Activated naive CD8-positive, alpha-beta T cell (primary cell): ENCODE results near the gene SERPINI2.

Experiments
- H3K27ac Mint-ChIP-seq: one replicate; pipeline ENCODE4 v1.8.0; 2021; ENCODE audit warnings: mixed read lengths
- H3K27me3 Mint-ChIP-seq: one replicate; pipeline ENCODE4 v1.8.0; 2021; ENCODE audit warnings: mixed read lengths
- H3K36me3 Mint-ChIP-seq: one replicate; pipeline ENCODE4 v1.8.0; 2021; ENCODE audit warnings: mixed read lengths
- H3K4me1 Mint-ChIP-seq: one replicate; pipeline ENCODE4 v1.8.0; 2021; ENCODE audit warnings: low read depth, mixed read lengths
- H3K4me3 Mint-ChIP-seq: one replicate; pipeline ENCODE4 v1.8.0; 2021; ENCODE audit warnings: mild to moderate bottlenecking, mixed read lengths
- H3K9me3 Mint-ChIP-seq: one replicate; pipeline ENCODE4 v1.8.0; 2021; ENCODE audit warnings: low read depth, mixed read lengths

SERPINI2 gene, protein sequence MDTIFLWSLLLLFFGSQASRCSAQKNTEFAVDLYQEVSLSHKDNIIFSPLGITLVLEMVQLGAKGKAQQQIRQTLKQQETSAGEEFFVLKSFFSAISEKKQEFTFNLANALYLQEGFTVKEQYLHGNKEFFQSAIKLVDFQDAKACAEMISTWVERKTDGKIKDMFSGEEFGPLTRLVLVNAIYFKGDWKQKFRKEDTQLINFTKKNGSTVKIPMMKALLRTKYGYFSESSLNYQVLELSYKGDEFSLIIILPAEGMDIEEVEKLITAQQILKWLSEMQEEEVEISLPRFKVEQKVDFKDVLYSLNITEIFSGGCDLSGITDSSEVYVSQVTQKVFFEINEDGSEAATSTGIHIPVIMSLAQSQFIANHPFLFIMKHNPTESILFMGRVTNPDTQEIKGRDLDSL

DNA sequence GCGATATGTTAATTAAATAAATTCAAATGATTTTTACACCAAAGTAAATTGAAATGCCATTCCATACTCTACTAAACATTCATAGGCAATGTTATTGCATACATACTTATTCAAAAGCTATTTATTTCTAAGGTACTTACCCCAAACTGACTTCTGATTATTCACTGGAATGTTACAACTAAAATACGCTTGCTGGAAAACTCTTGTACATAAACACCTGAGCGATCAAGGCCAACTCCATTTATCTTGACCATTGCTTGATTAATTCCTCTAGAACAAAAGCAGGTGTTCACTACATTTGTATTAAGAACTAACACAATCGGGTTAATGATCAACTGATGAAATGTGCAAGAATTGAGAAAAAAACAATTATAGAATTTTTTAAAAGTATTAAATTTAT is at the start of gene SERPINI2:
Gene SERPINI2, minus strand, starts transcription at position 180 of the 400 bp plus-strand sequence. CDS start 2,208 bp downstream, outside the sequence.
- no peaks in the 10 kb centered on the region for H3K27me3 Mint-ChIP-seq
- no peaks in the 10 kb centered on the region for H3K4me1 Mint-ChIP-seq

DNA sequence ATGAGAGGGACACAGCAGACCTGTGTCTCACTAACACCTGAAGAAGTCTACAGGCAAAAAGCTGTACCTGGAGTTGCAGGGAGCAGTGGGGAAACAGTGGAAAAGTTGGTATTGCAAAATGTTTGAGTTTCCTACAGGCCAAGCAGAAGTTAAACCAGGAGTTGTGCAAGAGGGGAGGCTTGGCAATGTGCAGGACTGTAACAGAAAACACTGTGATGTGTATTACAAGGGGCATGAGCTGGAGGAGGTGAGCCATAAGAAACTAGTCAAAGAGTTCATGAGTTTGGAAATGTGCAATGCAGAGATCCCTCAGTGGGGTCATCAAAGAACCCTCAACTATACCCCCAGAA is 47.1 kb upstream of the SERPINI2 start:
- H3K27ac Mint-ChIP-seq, result no peak overlapping the region
- H3K27me3 Mint-ChIP-seq, result no peaks in the 10 kb centered on the region
- H3K4me3 Mint-ChIP-seq, result no peak overlapping the region
- H3K36me3 Mint-ChIP-seq, result no peaks in the 10 kb centered on the region
- no peaks in the 10 kb centered on the region for H3K4me1 Mint-ChIP-seq
- peaks cover 6% of the 10 kb centered on the region for H3K9me3 Mint-ChIP-seq

More for the DNA sequence above, at the start of gene SERPINI2:
- Mint-ChIP-seq H3K4me3 (no peak within 1 kb of the TSS), H3K9me3 (no peaks in the 10 kb centered on the region), H3K27ac (no peak within 1 kb of the TSS), H3K36me3 (no peaks in the 10 kb centered on the region)

DNA sequence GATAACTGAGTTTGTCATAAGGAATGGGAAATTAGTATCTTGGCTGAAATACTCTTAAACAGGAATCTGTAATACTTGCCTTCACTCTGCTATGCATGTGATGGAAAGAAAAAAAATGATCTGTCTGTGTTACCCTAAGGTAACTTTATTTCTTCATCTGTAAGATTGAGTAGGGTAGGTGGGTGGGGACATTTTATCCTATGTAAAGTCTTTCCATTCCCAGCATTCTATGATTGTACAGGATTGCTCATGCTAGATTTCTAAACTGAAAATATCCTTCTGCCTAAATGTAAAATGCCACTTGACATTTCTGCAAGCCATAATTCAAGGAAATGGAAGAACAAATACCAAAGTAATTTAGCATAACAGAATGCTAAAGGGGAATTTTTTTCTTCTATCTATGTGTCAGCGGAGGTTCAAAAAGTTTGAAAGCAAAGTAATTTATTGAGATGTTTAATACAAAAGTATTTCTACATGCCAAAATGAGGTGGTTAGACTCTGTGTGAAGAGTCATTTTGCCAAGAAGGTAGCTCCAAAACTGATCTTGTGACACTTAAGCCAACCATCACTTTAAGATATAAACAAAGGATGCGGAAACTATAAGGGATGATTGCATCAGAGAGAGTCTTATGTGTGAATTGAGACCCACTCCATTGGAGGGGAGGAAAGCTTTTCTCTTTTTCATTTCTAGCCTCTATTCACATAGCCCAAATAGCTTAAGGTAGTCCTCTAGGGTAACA is 46.6 kb upstream of the SERPINI2 start:
- no peak overlapping the region for H3K4me3 Mint-ChIP-seq
- H3K27ac Mint-ChIP-seq, result no peak overlapping the region
- H3K36me3 Mint-ChIP-seq, result no peaks in the 10 kb centered on the region

DNA sequence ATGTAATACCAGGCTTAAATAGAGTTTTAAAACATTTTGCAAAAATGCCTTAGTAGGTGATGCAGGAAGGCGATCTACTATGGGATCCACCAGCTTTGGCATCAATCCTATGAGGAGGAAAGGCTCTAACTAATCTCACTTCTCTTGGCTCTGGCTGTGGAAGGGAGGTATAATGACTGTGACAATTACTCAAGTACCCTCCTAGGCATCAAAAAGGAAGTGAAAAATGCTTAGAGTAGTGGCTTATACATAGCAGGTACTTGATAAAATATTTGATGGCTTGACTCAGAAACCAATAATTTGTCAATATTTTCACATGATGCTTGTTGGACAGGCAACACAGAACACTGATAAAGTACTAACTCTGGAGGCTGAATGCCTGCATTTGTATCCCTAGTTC is 34.1 kb upstream of the SERPINI2 start:
- H3K4me1 Mint-ChIP-seq, result no peaks in the 10 kb centered on the region
- H3K36me3 Mint-ChIP-seq, result no peaks in the 10 kb centered on the region
- peaks cover 4% of the 10 kb centered on the region for H3K9me3 Mint-ChIP-seq
- H3K4me3 Mint-ChIP-seq, result no peak overlapping the region
- H3K27ac Mint-ChIP-seq, result no peak overlapping the region
- H3K27me3 Mint-ChIP-seq, result no peaks in the 10 kb centered on the region

More for the DNA sequence above, 46.6 kb upstream of the SERPINI2 start:
- Mint-ChIP-seq H3K4me1 (no peaks in the 10 kb centered on the region), H3K27me3 (no peaks in the 10 kb centered on the region), H3K9me3 (peaks cover 6% of the 10 kb centered on the region)

DNA sequence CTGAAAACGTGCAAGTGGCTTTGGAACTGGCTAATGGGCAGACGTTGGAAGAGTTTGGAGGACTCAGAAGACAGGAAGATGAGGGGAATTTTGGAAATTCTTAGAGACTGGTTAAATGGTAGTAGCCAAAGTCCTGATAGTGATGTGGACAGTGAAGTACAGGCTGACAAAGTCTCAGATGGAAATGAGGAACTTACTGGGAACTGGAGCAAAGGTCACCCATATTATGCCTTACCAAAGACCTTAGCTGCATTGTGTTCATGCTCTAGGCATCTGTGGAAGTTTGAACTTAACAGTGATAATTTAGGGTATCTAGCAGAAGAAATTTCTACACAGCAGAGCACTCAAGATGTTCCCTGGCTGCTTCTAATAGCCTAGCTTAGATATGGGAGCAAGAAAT is 28.6 kb upstream of the SERPINI2 start:
- no peaks in the 10 kb centered on the region for H3K9me3 Mint-ChIP-seq
- no peaks in the 10 kb centered on the region for H3K36me3 Mint-ChIP-seq
- H3K4me1 Mint-ChIP-seq, result no peaks in the 10 kb centered on the region
- H3K4me3 Mint-ChIP-seq, result no peak overlapping the region
- H3K27ac Mint-ChIP-seq, result no peak overlapping the region
- no peaks in the 10 kb centered on the region for H3K27me3 Mint-ChIP-seq

DNA sequence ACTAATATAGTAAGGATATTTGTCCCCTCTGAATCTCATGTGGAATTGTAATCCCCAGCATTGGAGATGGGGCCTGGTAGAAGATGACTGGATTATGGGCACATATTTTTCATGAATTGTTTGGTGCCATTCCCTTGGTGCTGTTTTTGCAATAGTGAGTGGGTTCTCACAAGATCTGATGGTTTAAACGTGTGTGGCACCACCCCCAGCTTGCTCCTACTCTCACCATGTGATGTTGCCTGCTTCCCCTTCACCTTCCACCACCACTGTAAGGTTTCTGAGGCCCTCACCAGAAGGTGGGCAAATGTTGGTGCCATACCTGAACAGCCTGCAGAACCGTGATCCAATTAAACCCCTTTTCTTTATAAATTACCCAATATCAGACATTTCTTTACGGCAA is 28.1 kb upstream of the SERPINI2 start:
- Mint-ChIP-seq H3K27ac (no peak overlapping the region), H3K4me3 (no peak overlapping the region), H3K4me1 (no peaks in the 10 kb centered on the region), H3K27me3 (no peaks in the 10 kb centered on the region), H3K36me3 (no peaks in the 10 kb centered on the region), H3K9me3 (no peaks in the 10 kb centered on the region)

DNA sequence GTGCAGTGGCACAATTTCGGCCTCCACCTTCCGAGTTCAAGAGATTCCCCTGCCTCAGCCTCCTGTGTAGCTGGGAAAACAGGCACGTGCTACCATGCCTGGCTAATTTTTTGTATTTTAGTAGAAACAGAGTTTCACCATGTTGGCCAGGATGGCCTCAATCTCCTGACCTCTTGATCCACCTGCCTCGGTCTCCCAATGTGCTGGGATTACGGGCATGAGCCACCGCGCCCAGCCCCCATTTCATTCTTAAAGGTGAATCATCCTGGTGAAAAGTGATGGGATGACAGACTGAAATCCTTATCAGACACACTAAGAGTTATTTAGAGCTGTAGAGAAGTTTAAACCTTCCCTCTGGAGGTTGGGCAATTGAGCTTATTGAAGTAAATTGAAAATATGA is 24.1 kb upstream of the SERPINI2 start:
- Mint-ChIP-seq H3K9me3 (no peaks in the 10 kb centered on the region), H3K27me3 (no peaks in the 10 kb centered on the region), H3K4me3 (no peak overlapping the region), H3K36me3 (no peaks in the 10 kb centered on the region), H3K4me1 (no peaks in the 10 kb centered on the region), H3K27ac (no peak overlapping the region)

DNA sequence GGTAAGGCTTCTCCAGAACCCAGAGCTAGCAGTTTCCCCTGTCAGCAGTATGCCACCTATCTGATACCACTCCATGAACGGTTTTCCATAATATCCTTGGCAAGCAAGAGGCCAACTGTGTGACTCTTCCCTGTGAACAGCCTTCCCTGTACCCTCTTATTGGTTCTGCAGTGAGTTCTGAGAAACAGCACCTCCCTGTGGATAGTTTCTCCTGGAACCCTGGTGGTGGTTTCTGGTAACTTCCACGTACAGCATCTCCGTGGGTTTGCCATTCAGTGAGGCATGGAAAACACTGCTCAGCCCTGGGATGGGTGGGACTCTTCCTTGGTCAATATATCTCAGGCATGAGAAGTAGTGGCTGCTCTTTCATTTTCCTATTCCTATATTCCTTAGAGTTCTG is 19.4 kb upstream of the SERPINI2 start:
- H3K27ac Mint-ChIP-seq, result no peak overlapping the region
- H3K4me3 Mint-ChIP-seq, result no peak overlapping the region
- H3K27me3 Mint-ChIP-seq, result no peaks in the 10 kb centered on the region
- no peaks in the 10 kb centered on the region for H3K36me3 Mint-ChIP-seq
- H3K4me1 Mint-ChIP-seq, result no peaks in the 10 kb centered on the region
- no peaks in the 10 kb centered on the region for H3K9me3 Mint-ChIP-seq

DNA sequence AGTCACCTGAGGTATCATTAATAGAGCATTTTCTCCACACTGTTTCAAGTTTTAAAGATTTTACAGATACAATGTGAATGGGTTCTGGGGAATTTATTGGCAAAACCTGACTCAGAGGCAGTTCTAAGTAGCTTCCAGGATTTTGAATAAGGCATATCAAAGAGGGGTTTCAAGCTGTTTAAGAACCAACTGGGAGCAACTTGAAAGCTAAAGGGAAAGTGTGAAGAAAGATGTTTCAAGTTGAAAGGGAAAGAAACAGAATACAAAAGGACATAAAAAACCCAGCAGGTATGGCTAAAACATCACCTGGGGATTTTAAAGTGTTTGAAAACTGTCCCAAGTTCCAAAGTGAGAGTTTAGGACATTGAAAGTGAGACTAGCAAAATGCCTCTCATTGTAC is 17.8 kb upstream of the SERPINI2 start:
- H3K27me3 Mint-ChIP-seq, result no peaks in the 10 kb centered on the region
- no peak overlapping the region for H3K4me3 Mint-ChIP-seq
- H3K4me1 Mint-ChIP-seq, result no peaks in the 10 kb centered on the region
- H3K27ac Mint-ChIP-seq, result no peak overlapping the region
- no peaks in the 10 kb centered on the region for H3K9me3 Mint-ChIP-seq
- no peaks in the 10 kb centered on the region for H3K36me3 Mint-ChIP-seq

DNA sequence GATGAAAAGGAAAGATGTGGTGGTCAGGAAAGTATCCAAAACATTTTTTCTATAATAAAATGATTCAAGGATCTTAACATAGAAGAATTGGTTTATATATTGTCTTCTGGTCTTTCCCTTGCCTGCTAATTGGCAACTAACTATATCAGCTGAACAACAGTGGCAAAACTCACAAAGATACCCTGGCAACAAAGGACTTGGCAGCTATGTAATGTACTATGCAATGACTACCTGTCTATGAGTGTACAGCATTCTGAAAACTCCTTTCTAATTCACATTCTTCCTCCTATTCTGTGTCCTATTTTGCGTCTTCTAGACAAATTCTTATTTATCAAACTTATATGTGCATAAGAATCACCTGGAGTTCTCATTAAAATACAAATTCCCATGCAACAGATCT is 15.7 kb upstream of the SERPINI2 start:
- Mint-ChIP-seq H3K27me3 (no peaks in the 10 kb centered on the region), H3K4me3 (no peak overlapping the region), H3K9me3 (peaks cover 7% of the 10 kb centered on the region), H3K36me3 (no peaks in the 10 kb centered on the region), H3K4me1 (no peaks in the 10 kb centered on the region), H3K27ac (no peak overlapping the region)

DNA sequence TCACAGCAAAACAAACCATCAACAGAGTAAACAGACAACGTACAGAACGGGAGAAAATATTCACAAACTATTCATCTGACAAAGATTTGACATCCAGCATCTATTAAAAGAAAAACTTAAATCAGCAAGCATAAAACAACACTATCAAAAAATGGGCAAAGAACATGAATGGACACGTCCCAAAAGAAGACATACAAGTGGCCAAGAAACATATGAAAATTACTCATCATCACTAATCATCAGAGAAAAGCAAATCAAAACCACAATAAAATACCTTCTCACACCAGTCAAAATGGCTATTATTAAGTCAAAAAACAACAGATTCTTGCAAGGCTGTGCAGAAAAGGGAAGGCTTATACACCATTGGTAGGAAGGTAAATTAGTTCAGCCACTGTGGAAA is 13.7 kb upstream of the SERPINI2 start:
- H3K4me1 Mint-ChIP-seq, result no peaks in the 10 kb centered on the region
- H3K36me3 Mint-ChIP-seq, result no peaks in the 10 kb centered on the region
- no peaks in the 10 kb centered on the region for H3K27me3 Mint-ChIP-seq
- H3K27ac Mint-ChIP-seq, result no peak overlapping the region
- no peak overlapping the region for H3K4me3 Mint-ChIP-seq
- peaks cover 7% of the 10 kb centered on the region for H3K9me3 Mint-ChIP-seq

DNA sequence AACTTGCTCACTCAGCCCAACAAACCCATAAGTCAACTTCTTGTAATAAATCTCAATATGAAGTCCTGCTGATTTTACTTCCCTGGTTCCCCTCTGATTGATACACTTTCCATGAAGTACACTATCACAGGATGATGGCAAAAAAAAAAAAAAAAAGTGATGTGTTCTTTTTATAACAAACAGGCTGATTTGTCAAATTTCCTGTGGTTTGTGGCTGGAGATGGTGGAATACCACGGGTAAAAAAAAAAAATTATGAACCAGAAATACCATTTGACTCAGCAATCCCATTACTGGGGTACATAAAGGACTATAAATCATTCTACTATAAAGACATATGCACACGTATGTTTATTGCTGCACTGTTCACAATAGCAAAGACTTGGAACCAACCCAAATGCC is 10.7 kb upstream of the SERPINI2 start:
- H3K4me1 Mint-ChIP-seq, result no peaks in the 10 kb centered on the region
- H3K9me3 Mint-ChIP-seq, result peaks cover 7% of the 10 kb centered on the region
- no peaks in the 10 kb centered on the region for H3K36me3 Mint-ChIP-seq
- no peak overlapping the region for H3K4me3 Mint-ChIP-seq
- H3K27me3 Mint-ChIP-seq, result no peaks in the 10 kb centered on the region
- H3K27ac Mint-ChIP-seq, result no peak overlapping the region

DNA sequence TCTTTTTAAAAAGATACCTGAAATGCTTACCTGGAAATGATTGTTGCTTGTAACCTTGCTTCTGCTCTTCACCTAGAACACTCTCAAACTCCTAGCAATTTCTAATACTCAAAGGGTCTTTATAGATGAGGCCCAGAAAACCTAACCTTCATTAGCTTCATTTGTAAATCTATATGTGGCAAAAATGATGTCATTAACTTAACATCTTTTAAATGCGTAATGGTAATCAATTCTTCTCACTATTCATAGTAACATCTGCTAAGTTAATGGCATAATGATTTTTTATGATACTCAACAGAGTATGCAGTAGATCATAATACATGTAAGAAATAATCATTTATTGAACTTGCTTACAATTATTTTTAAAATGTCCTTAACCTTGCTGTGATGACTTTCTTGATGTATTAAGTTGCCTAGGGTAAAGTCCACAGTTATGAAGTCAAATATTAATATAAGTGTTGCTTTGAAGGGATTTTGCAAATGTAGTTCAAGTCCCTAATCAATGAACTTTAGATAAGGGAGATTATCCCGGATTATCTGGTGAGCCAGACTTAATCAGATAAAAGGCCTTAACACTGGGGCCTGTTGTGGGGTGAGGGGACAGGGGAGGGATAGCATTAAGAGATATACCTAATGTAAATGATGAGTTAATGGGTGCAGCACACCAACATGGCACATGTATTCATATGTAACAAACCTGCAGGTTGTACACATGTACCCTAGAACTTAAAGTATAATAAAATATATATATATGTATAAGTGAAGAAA is 10.1 kb upstream of the SERPINI2 start:
- Mint-ChIP-seq H3K27ac (no peak overlapping the region), H3K27me3 (no peaks in the 10 kb centered on the region), H3K36me3 (no peaks in the 10 kb centered on the region), H3K4me3 (no peak overlapping the region), H3K4me1 (no peaks in the 10 kb centered on the region), H3K9me3 (peaks cover 7% of the 10 kb centered on the region)

DNA sequence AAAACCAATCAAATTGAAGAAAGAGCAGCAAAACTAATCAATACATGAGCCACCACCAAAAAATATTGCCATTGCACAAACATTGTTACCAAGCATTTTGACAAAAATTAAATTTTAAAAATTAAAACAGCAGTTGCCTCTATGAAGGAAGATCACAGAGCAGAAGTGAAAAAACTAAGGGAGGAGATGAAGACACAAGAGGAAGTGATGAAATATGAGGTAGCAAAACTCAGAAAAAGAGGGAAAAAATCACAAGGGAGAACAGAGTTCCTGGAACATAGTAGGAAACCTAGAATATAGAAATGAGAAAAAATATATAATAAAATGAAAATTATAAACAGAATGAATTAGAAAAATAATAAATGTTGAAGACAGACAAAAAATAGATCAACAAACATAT is 7.3 kb upstream of the SERPINI2 start:
- H3K27me3 Mint-ChIP-seq, result no peaks in the 10 kb centered on the region
- no peaks in the 10 kb centered on the region for H3K36me3 Mint-ChIP-seq
- no peak overlapping the region for H3K27ac Mint-ChIP-seq
- H3K4me3 Mint-ChIP-seq, result no peak overlapping the region
- peaks cover 6% of the 10 kb centered on the region for H3K9me3 Mint-ChIP-seq
- H3K4me1 Mint-ChIP-seq, result no peaks in the 10 kb centered on the region

DNA sequence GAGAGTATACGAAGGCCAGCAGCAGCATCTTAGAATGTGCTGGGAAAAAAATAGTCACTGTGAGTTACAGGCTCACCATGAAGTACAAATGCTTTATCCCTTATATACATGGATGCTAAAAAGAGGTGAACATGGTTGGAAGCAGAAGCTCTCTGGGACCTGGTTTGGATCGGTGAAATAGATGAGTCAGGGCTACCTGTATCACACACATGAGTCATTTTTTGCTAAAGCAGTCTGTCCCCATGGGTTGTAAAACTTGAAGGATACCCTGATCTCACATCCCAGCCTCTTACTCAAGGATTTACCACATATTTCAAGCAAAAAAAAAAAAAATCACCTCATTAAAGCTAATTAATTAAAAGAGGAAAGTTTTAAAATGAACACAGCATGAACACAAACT is 6.9 kb upstream of the SERPINI2 start:
- no peaks in the 10 kb centered on the region for H3K4me1 Mint-ChIP-seq
- no peak overlapping the region for H3K27ac Mint-ChIP-seq
- H3K36me3 Mint-ChIP-seq, result no peaks in the 10 kb centered on the region

More for the DNA sequence above, 6.9 kb upstream of the SERPINI2 start:
- Mint-ChIP-seq H3K9me3 (peaks cover 2% of the 10 kb centered on the region), H3K27me3 (no peaks in the 10 kb centered on the region), H3K4me3 (no peak overlapping the region)
